Endodermal cell (in vitro differentiated cells): ENCODE results near the gene GATA1. TPM values are rescaled to one million over a fixed set of nuclear protein-coding genes. Genes with fewer than 3 reads are reported as not detected.

Experiments used
- DNase-seq: peaks from one replicate; pipeline ENCODE4 v3.0.0-alpha.2; 2017
- H3K27ac ChIP-seq: 2 replicates; pipeline ENCODE4 v1.5.1; 2013; ENCODE audit warnings: mild to moderate bottlenecking, low read depth, low read length, moderate library complexity
- H3K27me3 ChIP-seq: 2 replicates; pipeline ENCODE4 v1.6.1; 2013; ENCODE audit warnings: mild to moderate bottlenecking, low read length, moderate library complexity; ENCODE audit not compliant: insufficient read depth, control insufficient read depth, poor library complexity, severe bottlenecking
- H3K36me3 ChIP-seq: 2 replicates; pipeline ENCODE4 v1.7.0; 2013; ENCODE audit warnings: mild to moderate bottlenecking, low read length, moderate library complexity; ENCODE audit not compliant: control insufficient read depth, insufficient read depth
- H3K4me1 ChIP-seq: one replicate; pipeline ENCODE4 v1.7.0; 2013; ENCODE audit warnings: low read length; ENCODE audit not compliant: control insufficient read depth, insufficient read depth
- H3K4me3 ChIP-seq: 2 replicates; pipeline ENCODE4 v1.5.1; 2013; ENCODE audit warnings: mild to moderate bottlenecking, low read length, moderate library complexity
- H3K9ac ChIP-seq: 2 replicates; pipeline ENCODE4 v1.6.1; 2013; ENCODE audit warnings: mild to moderate bottlenecking, low read length, moderate library complexity; ENCODE audit not compliant: poor library complexity, severe bottlenecking; ENCODE audit errors: extremely low read depth
- H3K9me3 ChIP-seq: 2 replicates; pipeline ENCODE4 v1.6.1; 2013; ENCODE audit warnings: mild to moderate bottlenecking, low read length, moderate library complexity; ENCODE audit not compliant: control insufficient read depth
- H3K27ac Mint-ChIP-seq: 2 replicates; pipeline ENCODE4 v1.8.0; 2020; ENCODE audit warnings: mixed read lengths
- H3K27me3 Mint-ChIP-seq: 2 replicates; pipeline ENCODE4 v1.8.0; 2021; ENCODE audit warnings: mild to moderate bottlenecking, mixed read lengths; ENCODE audit not compliant: insufficient read depth
- H3K36me3 Mint-ChIP-seq: 2 replicates; pipeline ENCODE4 v1.8.0; 2020; ENCODE audit warnings: low read depth, mixed read lengths
- H3K4me1 Mint-ChIP-seq: 2 replicates; pipeline ENCODE4 v1.8.0; 2020; ENCODE audit warnings: mixed read lengths
- H3K4me3 Mint-ChIP-seq: 2 replicates; pipeline ENCODE4 v1.8.0; 2020; ENCODE audit warnings: mild to moderate bottlenecking, moderate library complexity, mixed read lengths
- H3K9me3 Mint-ChIP-seq: 2 replicates; pipeline ENCODE4 v1.8.0; 2020; ENCODE audit warnings: mild to moderate bottlenecking, mixed read lengths
- CTCF ChIP-seq: fragments of 200-600 bp; sonication (generic); conservative IDR thresholded peaks from 2 replicates; pipeline ENCODE4 v1.5.0; 2021; ENCODE audit warnings: antibody characterized with exemption, mild to moderate bottlenecking
- WGBS, 2 experiments: methylation state at CpG; one replicate each; pipeline versions ENCODE4 v1.1.5 to v1.1.7; 2013; ENCODE audit warnings: missing lambda C conversion rate in 2 of 2, mixed read lengths in 1 of 2; ENCODE audit not compliant: insufficient coverage in 1 of 2, insufficient read length in 1 of 2; 5-methylcytosine and 5-hydroxymethylcytosine counted together
- total RNA-seq, 2 donors: library from RNA; stranded (reverse); fragmentation: NEBNext Ultra II Directional in 1 of 2; extraction: Animal tissue kit (Norgen Biotek cat#: 25700) in 1 of 2; gene quantifications; 2 replicates in 1 of 2; 3 replicates in 1 of 2; pipeline ENCODE4 v1.2.1, GENCODE V29; 2021

Gene GATA1
- total RNA-seq, 2 donors from 2014 or later: not detected

DNA sequence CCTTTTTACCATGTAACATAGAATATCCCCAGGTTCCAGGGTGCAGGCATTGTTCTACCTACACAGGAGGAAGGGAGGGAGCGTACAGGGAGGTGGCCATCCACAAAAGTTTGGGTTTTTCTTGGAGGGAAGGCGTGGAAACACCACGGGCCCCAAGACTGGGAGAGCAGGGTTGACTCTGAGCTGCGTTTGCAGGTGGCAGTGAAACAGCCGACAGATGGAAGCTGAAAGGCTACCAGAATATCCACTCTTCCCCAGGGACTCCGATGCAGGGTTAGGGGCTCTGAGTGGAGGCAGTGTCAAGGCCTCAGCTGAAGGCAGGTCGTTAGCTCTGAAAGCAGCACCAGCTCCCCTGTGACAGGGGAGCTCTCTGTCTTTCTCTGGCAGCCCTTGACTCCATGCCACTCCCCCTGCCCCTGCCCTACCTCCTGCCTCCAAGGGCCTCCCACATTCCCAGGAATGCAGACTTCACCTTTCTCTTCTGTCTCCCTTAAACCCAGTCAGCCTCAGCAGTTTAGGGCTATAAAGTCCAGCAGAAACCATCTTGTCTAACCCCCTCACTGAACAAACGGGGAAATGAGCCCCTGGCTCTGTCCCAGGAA is 38.9 kb upstream of the GATA1 start:
- no peaks in the 10 kb centered on the region for H3K36me3 ChIP-seq
- H3K4me3 ChIP-seq: no peak overlapping the region
- Mint-ChIP-seq H3K27me3 (no peaks in the 10 kb centered on the region), H3K27ac (no peak overlapping the region), H3K4me1 (no peaks in the 10 kb centered on the region), H3K36me3 (no peaks in the 10 kb centered on the region), H3K4me3 (no peak overlapping the region), H3K9me3 (peaks cover 55% of the 10 kb centered on the region)
- H3K9me3 ChIP-seq: no peaks in the 10 kb centered on the region
- H3K27me3 ChIP-seq: no peaks in the 10 kb centered on the region
- TF ChIP-seq CTCF: no peak
- DNase-seq: peak; percentile 46
- WGBS, 2 experiments: 80 to 86% methylated on average over 1 to 6 of the region's 8 CpGs
- H3K9ac ChIP-seq: no peak overlapping the region
- no peak overlapping the region for H3K27ac ChIP-seq
- H3K4me1 ChIP-seq: no peaks in the 10 kb centered on the region

DNA sequence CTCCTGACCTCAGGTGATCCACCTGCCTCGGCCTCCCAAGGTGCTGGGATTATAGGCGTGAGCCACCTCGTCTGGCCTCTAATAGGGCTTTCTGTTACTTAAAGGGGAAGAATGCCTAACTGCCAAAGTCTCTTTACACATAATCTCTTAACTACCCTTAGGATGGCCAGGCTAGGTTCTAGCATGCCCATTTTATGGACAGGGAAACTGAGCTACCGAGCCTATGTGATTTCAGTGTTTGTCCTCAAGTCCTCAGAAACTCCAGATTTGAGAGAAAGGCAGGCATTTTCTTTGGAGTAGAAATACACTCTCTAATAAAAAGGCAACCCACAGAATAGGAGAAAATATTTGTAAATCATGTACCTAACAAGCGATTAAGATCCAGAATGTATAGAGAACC is 37.2 kb upstream of the GATA1 start:
- no peak for DNase-seq
- Histone ChIP-seq H3K27me3 (no peaks in the 10 kb centered on the region), H3K9ac (no peak overlapping the region), H3K4me1 (no peaks in the 10 kb centered on the region), H3K9me3 (no peaks in the 10 kb centered on the region), H3K4me3 (no peak overlapping the region), H3K36me3 (no peaks in the 10 kb centered on the region), H3K27ac (no peak overlapping the region)
- H3K27me3 Mint-ChIP-seq: no peaks in the 10 kb centered on the region
- no peaks in the 10 kb centered on the region for H3K4me1 Mint-ChIP-seq
- H3K36me3 Mint-ChIP-seq: no peaks in the 10 kb centered on the region
- H3K4me3 Mint-ChIP-seq: no peak overlapping the region
- no peak overlapping the region for H3K27ac Mint-ChIP-seq
- no peak for TF ChIP-seq CTCF
- H3K9me3 Mint-ChIP-seq: peaks cover 62% of the 10 kb centered on the region
- WGBS, 2 experiments: 94% methylated on average over 2 of the region's 5 CpGs; no CpG with 5 or more reads in 1 of the 2 experiments

DNA sequence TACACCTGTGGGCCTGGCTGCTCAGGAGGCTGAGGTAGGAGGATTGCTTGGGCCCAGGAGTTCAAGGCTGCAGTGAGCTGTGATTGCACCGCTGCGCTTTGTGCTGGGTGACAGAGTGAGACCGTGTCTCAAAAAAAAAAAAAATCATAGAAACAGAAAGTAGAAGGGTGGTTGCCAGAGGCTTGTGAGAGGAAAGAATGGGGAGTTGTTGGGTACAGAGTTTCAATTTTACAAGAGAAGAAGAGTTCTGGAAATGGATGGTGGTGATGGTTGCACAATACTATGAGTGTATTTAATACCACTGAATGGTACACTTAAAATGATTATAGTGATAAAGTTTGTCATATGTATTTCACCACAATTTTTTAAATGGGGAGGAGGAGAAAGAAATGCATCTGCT is 35.0 kb upstream of the GATA1 start:
- no peak overlapping the region for H3K9ac ChIP-seq
- no peak overlapping the region for H3K4me3 ChIP-seq
- H3K27me3 Mint-ChIP-seq: no peaks in the 10 kb centered on the region
- DNase-seq: no peak
- H3K9me3 ChIP-seq: no peaks in the 10 kb centered on the region
- no peak for TF ChIP-seq CTCF
- no peaks in the 10 kb centered on the region for H3K36me3 ChIP-seq
- no peak overlapping the region for H3K27ac ChIP-seq
- no peak overlapping the region for H3K4me3 Mint-ChIP-seq
- H3K4me1 Mint-ChIP-seq: no peaks in the 10 kb centered on the region
- H3K27me3 ChIP-seq: no peaks in the 10 kb centered on the region
- H3K4me1 ChIP-seq: no peaks in the 10 kb centered on the region
- H3K9me3 Mint-ChIP-seq: peaks cover 59% of the 10 kb centered on the region
- no peaks in the 10 kb centered on the region for H3K36me3 Mint-ChIP-seq
- no peak overlapping the region for H3K27ac Mint-ChIP-seq
- WGBS, 2 experiments: 91% methylated on average over 3 of the region's 3 CpGs; no CpG with 5 or more reads in 1 of the 2 experiments
